GM21825 (cell line): Measurements from ENCODE around the gene ZP1.
A peak's percentile ranks its signal among the peaks of the same experiment; 100 is the strongest.
"Not testable (repeated sequence)": the region's sequence is repeated elsewhere in the genome, so short reads cannot be mapped to it uniquely, and the experiment has no call there.

Source experiments
- ATAC-seq: cut with Tn5 transposase; IDR thresholded peaks from one replicate; pipeline ENCODE4 v1.9.1; 2021; ENCODE audit warnings: mild to moderate bottlenecking, moderate library complexity; ENCODE audit not compliant: unreplicated experiment

The ZP1 gene, protein sequence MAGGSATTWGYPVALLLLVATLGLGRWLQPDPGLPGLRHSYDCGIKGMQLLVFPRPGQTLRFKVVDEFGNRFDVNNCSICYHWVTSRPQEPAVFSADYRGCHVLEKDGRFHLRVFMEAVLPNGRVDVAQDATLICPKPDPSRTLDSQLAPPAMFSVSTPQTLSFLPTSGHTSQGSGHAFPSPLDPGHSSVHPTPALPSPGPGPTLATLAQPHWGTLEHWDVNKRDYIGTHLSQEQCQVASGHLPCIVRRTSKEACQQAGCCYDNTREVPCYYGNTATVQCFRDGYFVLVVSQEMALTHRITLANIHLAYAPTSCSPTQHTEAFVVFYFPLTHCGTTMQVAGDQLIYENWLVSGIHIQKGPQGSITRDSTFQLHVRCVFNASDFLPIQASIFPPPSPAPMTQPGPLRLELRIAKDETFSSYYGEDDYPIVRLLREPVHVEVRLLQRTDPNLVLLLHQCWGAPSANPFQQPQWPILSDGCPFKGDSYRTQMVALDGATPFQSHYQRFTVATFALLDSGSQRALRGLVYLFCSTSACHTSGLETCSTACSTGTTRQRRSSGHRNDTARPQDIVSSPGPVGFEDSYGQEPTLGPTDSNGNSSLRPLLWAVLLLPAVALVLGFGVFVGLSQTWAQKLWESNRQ

DNA sequence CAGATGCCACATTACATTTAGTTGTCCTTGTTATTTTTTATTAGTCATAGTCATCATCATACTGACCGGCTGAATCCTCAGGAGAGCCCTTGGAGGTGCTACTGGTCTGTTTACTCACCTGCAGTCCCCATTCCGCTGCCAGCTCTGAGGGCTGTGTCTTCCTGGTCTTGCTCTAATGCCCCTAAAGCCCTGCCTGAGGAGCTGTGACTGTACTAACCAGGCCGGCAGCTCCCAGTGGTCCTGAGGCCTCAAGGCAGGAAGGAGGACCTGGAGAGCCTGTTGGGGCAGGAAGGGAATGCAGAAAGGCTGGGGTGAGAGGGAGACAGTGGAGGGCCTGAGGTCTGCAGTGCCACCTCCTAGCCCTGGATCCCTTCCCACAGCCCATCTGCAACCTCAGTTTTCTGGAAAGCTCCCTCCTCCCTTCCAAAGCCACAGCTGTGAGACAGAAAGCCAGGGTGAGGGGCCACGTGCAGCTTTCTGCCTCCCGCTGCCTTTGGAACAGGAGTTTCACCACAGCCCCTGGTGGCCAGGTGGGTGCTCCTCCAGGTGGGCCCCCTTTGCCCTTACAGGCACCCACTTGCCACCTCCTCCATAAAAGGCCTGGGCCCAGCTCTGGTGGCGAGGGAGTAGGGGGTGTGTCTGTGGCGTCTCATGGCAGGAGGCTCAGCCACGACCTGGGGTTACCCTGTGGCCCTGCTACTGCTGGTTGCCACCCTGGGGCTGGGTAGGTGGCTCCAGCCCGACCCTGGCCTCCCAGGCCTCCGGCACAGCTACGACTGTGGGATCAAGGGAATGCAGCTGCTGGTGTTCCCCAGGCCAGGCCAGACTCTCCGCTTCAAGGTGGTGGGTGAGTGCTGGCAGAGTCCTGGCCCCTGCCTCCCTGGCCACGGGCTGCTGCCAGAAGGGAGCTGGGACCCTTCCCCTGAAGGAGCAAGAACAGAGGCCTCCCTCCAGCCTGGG is at the start of gene ZP1:
TSS of gene ZP1 (plus strand) at position 632 of the 960 bp plus-strand sequence. CDS start at position 652, 20 bp downstream.
- no peak for ATAC-seq

DNA sequence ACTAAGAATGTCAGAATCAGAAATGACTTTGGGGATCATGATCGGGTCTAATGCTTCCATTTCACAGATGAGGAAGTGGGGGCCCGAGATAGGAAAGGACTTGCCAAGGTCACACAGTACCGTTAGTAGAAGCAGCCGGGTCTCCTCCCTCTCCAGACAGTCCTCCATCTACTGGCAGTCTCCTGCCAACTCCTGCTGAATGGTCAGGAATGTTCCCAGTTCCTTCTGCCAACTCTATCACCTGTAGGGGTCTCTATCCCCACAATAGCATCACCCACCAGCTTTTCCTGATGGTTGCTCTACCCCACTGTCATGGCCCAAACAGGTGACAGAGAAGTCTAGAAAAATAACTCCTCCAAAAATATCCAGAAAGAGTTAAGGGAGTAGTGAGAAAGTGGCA is 49.3 kb upstream of the ZP1 start:
- no peak for ATAC-seq

DNA sequence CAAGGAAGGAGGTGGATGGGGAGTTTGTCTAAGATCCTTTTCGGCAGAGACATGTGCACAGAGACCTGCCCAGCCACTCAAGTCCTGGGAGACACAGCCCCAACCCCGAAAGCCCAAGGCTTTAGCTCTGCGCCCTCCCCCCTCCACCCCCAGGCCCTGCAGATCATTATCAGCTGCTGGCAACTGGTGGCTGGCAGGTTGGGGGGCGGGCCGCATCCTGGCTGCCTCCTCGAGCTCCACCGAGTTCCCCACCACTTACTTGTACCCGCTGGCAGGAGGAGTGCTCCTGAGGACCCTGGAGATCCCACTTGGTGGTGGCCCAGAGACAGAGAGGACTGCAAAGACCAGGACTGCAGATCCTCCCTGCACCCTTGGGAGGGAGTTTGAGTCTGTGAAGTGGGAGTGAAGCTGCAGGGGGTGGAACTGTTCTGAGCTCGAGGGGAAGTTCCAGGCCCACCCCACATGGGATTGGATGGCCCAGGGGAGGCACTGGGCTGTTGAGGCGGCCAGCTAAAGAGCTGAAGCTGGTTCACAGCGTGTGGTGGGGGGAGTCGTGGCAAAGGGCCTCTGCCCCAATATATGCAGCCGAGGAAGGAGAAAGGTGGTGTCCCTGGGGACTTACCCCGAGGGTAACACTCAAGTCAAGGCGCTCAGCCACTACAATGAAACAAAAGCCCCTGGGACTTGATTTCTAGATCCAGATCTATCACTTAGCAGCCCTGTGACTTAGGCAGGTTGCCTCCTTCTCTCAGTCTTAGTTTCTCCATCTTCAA is 45.3 kb upstream of the ZP1 start:
- ATAC-seq = no peak

GRCh38 chr11:60823745-60824306 is 43.5 kb upstream of the ZP1 start:
- not testable (repeated sequence) for ATAC-seq

- no peak for ATAC-seq
Observed at GRCh38 chr11:60825118-60825517, 42.2 kb upstream of the ZP1 start.

GRCh38 chr11:60825790-60826189 is 41.6 kb upstream of the ZP1 start:
- no peak for ATAC-seq

DNA sequence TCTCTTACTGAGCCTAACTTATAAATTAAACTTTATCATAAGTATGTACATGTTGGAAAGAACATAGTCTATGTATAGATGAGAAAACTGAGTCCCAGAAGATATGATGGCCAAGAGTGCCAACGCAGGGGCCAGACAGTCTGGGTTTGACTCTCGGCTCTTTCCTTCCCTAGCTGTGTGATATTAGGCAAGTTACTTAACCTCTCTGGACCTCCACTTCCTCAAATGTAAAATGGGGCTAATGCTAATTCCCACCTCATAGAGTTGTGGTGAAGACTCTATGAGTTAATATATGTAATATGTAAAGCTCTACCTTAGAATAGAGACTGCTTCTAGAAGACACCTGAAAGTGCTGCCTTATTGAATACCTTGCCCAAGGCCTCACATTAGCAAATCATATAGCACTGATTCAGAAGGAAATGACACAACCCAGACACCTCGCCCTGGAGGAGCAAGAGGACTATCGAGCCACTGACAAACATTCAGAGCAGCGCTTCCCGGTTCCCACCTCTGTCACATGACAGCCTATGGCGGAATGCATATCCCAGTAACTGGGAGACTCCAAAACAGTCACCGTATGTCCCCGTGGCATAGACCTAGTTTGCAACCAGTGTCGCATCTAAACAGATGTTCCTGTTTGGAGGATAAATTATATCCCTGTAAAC is 36.7 kb upstream of the ZP1 start:
- ATAC-seq = no peak

DNA sequence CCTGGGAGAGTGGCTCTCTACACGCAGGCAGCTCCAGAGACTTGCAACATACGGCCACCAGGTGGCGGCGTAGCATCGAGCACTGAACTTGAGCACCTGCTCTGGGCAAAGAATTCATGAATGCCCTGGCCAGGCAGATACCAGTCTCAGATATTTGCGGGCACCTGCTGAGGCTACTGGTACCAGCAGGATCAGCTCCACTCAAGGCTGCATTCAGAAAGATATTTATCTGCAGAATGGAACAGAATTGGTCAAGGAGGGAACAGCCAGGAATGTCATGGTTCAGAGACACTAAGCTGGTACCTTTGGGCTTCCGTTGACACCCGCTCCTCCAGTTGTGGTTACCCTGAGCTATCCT is 36.2 kb upstream of the ZP1 start:
- peak; percentile 73 for ATAC-seq

- ATAC-seq = no peak
Observed at GRCh38 chr11:60831501-60832079, 35.8 kb upstream of the ZP1 start.

- no peak for ATAC-seq
Observed at GRCh38 chr11:60834742-60835533, 32.4 kb upstream of the ZP1 start.

GRCh38 chr11:60835534-60835846 is 31.9 kb upstream of the ZP1 start:
- ATAC-seq = no peak

- ATAC-seq = no peak
Observed at GRCh38 chr11:60836866-60837515, 30.4 kb upstream of the ZP1 start.

GRCh38 chr11:60838132-60838531 is 29.2 kb upstream of the ZP1 start:
- no peak for ATAC-seq

DNA sequence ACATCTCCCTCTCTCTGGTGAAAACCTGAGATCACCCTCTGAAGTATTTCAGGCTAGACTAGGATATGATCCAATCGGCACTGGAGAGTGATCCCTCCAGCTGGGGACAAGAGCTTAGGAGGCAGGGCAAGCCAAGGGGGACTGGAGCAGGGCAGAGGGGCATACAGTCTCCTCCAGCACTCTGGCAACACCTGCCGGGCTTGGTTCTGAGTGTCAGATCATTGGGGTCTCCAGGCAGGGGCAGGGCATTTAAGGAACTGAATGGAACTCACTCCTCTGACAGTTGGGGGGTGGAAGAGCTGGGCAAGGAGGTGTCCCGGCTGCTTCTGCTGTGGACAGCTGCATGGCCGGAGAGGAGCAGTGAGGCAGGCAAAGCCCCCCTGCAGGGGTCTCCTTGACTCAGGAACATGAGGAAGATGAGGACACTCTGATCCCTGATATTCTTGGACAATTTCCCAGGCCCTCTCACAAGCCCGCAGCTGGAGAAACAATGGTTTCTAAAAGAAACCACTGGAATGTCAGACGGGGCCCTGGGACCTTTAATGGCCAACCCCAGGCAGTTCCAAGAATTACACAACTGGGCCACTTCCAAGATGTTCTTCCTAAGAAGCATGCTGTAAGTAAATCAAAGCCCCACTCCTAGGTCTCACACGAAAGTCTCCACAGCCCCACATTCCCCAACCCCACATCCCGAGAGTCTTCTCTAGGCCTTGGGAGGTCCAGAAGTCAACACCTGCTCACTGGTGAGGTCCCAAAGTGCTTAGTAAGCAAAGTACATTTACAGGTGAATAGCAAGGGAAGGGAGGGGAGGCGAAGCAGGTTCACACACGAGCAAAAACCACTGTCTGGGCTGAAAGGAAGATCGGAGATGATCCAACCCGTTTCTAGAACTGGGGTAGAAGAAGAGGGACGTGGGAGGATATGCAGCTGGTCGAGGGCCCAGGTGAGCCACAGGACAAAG is 26.6 kb upstream of the ZP1 start:
- ATAC-seq = no peak

DNA sequence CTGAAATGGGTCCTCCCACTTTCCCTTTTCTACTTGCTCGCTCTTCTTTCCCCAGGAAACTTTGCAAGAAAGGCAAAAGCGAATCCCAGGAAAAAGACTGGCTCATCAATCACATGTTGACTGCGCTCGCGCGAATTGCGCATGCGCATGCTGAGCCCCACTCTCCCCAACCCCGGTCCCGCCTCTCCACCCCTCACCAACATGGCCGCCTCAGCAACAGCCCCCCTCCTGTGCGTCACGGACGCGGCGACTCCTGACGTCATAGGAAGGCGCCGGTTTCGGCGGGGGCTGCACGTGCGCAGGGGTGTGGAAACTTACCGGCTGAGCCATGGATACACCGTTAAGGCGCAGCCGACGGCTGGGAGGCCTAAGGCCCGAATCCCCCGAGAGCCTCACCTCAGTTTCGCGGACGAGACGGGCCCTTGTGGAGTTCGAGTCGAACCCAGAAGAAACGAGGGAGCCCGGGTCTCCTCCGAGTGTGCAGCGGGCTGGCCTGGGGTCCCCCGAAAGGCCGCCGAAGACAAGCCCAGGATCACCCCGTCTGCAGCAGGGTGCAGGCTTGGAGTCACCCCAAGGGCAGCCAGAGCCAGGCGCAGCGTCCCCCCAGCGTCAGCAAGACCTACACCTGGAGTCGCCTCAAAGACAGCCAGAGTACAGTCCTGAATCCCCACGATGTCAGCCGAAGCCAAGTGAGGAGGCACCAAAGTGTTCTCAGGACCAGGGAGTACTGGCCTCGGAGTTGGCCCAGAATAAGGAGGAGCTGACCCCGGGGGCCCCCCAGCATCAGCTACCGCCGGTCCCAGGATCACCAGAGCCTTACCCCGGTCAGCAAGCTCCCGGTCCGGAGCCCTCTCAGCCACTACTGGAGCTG is 25.3 kb upstream of the ZP1 start, which contains the start of gene CCDC86:
TSS of gene CCDC86 (plus strand) at position 317 of the 871 bp plus-strand sequence. CDS start at position 329, 12 bp downstream.
- ATAC-seq = peak; percentile 68
